Measurements from ENCODE around the gene CTXND1.
A peak's percentile ranks its signal among the peaks of the same experiment; 100 is the strongest.
"Not testable (repeated sequence)": the region's sequence is repeated elsewhere in the genome, so short reads cannot be mapped to it uniquely, and the experiment has no call there.

Gene CTXND1

DNA sequence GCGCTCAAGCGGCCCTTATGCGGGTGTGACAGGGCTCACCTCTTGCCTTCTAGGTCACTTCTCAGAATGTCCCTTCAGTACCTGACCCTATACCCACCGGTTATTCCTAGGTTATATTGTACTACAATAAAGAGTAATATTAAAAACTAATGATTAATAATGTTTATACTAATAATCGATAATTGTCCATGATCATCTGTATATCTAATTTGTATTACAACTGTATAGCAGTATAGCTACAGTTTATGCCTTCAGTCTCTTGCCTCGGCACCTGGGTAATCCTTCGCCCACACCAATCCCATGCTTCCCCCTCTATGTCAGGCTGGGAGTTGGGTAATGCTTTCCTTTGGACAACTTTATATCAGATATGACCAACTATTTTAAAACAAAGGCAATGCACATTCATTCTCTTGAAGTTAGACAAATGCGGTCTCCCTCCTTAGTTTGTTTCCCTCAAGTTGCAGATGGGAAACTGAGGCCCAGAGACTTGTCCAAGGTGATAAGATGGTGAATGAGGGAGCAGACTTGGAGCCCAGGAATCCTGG lies 95.8 kb downstream of the CTXND1 start:
- DNase-seq, result no peak

DNA sequence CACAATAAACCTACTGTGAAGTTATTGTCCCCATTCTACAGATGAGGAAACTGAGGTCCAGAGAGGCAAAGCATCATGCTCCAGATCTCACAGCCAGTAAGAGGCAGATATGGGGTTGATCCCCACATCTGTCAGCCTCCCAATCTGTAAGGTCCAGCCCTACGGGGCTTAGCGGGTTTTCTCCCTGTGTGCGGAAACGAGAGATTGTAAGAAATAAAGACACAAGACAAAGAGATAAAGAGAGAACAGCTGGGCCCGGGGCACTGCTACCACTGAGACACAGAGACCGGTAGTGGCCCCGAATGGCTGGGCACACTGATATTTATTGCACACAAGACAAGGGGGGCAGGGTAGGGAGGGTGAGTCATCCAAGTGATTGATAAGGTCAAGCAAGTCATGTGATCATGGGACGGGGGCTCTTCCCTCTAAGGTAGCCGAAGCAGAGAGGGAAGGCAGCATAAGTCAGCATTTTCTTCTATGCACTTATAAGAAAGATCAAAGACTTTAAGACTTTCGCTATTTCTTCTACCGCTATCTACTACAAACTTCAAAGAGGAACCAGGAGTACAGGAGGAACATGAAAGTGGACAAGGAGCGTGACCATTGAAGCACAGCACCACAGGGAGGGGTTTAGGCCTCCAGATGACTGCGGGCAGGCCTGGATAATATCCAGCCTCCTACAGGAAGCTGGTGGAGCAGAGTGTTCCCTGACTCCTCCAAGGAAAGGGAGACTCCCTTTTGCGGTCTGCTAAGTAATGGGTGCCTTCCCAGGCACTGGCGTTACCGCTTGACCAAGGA lies 96.4 kb downstream of the CTXND1 start:
- DNase-seq, result not testable (repeated sequence)

- no peak for DNase-seq
Measured at GRCh38 chr15:80155001-80155377, 97.0 kb downstream of the CTXND1 start.

GRCh38 chr15:80154336-80154735 lies 97.7 kb downstream of the CTXND1 start:
- no peak for DNase-seq

GRCh38 chr15:80153900-80154299 lies 98.1 kb downstream of the CTXND1 start:
- DNase-seq, result no peak

GRCh38 chr15:80152896-80153876 lies 98.8 kb downstream of the CTXND1 start, which contains the start of gene FAH:
Gene FAH, plus strand, starts transcription at chr15:80152999. Its CDS starts 56 bp downstream, at chr15:80153055.
- DNase-seq, result no peak

- peak; percentile 31 for DNase-seq
Measured at GRCh38 chr15:80152180-80152895, 99.7 kb downstream of the CTXND1 start.

DNA sequence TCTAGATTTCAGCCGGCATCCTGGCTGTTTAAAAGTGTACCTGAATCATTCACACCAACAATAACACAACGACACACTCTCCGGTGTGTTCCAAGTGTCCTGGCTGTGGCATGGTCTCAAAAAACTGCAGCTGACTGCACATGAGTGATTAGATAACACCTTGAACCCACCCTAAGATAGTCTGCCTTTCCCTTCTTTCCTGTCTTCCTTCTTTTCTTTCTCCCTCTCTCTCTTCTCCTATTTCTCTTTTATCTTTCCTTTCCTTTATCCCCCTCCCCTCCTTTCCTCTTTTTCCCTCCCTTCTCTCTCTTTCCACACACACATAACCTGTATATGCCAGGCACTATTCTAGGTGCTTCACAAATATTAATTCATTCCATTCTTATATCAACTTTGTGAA lies 100.4 kb downstream of the CTXND1 start:
- no peak for DNase-seq

GRCh38 chr15:80151148-80151547 lies 100.9 kb downstream of the CTXND1 start:
- no peak for DNase-seq
